Activated T-cell treated with anti-CD3 and anti-CD28 coated beads, Interleukin-2, amount 50 U/mL, for 72 hours (primary cell): Measurements from ENCODE around the gene GSTA5. TPM values are rescaled to one million over a fixed set of nuclear protein-coding genes. Genes with fewer than 3 reads are reported as not detected.
A peak's percentile ranks its signal among the peaks of the same experiment; 100 is the strongest.
"Not testable (repeated sequence)": the region's sequence is repeated elsewhere in the genome, so short reads cannot be mapped to it uniquely, and the experiment has no call there.

Experiments used
- ATAC-seq, 2 donors: fragments of 150-1000 bp; cut with Tn5 transposase; replicated peaks in 1 of 2; 2 replicates each; pipeline ENCODE4 v1.10.0; 2021; ENCODE audit warnings: moderate library complexity in 2 of 2, mild to moderate bottlenecking in 1 of 2
- DNase-seq, 2 donors: peaks; one replicate each; pipeline ENCODE4 v3.0.0; 2021 to 2022; ENCODE audit warnings: mixed read lengths in 1 of 2
- H3K27ac Mint-ChIP-seq: one replicate; pipeline ENCODE4 v1.8.0; 2022; ENCODE audit warnings: mild to moderate bottlenecking, moderate library complexity, mixed read lengths
- H3K27me3 Mint-ChIP-seq: one replicate; pipeline ENCODE4 v1.8.0; 2022; ENCODE audit warnings: low read depth, mixed read lengths
- H3K36me3 Mint-ChIP-seq, 2 donors: one replicate each; pipeline ENCODE4 v1.8.0; 2022; ENCODE audit warnings: mixed read lengths in 2 of 2, mild to moderate bottlenecking in 1 of 2; ENCODE audit not compliant: insufficient read depth in 2 of 2
- H3K4me1 Mint-ChIP-seq: one replicate; pipeline ENCODE4 v1.8.0; 2022; ENCODE audit warnings: low read depth, mixed read lengths
- H3K4me3 Mint-ChIP-seq, 2 donors: one replicate each; pipeline ENCODE4 v1.8.0; 2022; ENCODE audit warnings: mild to moderate bottlenecking in 2 of 2, mixed read lengths in 2 of 2, moderate library complexity in 2 of 2
- H3K9me3 Mint-ChIP-seq, 2 donors: one replicate each; pipeline ENCODE4 v1.8.0; 2022; ENCODE audit warnings: mixed read lengths in 2 of 2
- total RNA-seq, 2 donors: library from RNA; stranded (reverse); gene quantifications; one replicate each; pipeline ENCODE4 v1.2.3, GENCODE V29; 2022

The GSTA5 gene
- total RNA-seq, 2 donors from 2014 or later: not detected

DNA sequence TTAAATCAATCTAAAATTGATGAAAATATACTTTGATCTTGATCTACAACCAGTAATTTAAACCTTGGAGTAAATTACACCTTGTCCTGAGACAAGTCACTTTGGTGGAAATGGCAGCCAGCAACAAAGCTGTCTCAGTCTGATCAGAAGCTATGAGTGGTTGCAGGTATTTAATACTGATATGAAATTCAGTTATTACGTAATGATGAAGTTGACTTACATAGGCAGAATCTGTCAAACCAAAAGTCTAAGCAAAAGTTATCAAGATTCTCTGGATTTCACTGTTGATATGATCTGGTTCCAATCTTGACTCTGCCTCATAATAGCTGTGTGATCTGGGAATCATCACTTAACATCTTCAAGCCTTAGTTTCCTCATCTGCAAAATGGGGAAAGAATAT is 27.6 kb upstream of the GSTA5 start:
- DNase-seq: no peak
- no peak overlapping the region for H3K4me3 Mint-ChIP-seq
- H3K27me3 Mint-ChIP-seq: peaks cover 22% of the 10 kb centered on the region
- no peaks in the 10 kb centered on the region for H3K4me1 Mint-ChIP-seq
- H3K27ac Mint-ChIP-seq: no peak overlapping the region
- no peaks in the 10 kb centered on the region for H3K36me3 Mint-ChIP-seq
- ATAC-seq: no peak
- peaks cover 2 to 3% of the 10 kb centered on the region in 2 donors for H3K9me3 Mint-ChIP-seq

DNA sequence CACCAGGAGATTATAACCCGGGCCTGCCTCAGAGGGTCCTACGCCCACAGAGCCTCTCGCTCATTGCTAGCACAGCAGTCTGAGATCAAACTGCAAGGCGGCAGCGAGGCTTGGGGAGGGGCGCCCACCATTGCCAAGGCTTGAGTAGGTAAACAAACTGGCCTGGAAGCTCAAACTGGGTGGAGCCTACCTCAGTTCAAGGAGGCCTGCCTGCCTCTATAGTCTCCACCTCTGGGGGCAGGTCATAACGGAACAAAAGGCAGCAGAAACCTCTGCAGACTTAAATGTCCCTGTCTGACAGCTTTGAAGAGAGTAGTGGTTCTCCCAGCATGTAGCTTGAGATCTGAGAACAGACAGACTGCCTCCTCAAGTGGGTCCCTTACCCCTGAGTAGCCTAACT is 20.5 kb upstream of the GSTA5 start:
- not testable (repeated sequence) for H3K4me1 Mint-ChIP-seq, H3K27ac Mint-ChIP-seq, DNase-seq, H3K9me3 Mint-ChIP-seq, ATAC-seq, H3K36me3 Mint-ChIP-seq, H3K4me3 Mint-ChIP-seq
- H3K27me3 Mint-ChIP-seq: peaks cover 40% of the 10 kb centered on the region

DNA sequence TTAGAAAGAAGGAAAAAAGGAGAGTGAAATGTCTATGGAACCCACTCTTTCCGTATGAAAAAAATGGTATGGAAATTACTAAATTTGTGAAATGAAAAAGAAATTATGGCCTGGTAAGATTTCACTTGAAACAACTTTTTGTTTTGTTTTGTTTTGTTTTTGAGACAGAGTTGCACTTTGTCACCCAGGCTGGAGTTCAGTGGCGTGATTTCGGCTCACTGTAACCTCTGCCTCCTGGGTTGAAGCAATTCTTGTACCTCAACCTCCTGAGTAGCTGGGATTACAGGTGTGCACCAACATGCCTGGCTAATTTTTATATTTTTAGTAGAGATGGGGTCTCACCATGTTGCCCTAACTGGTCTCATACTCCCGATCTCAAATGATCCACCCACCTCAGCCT is 17.8 kb upstream of the GSTA5 start:
- Mint-ChIP-seq H3K4me3 (no peak overlapping the region), H3K4me1 (no peaks in the 10 kb centered on the region), H3K27me3 (peaks cover 54% of the 10 kb centered on the region), H3K36me3 (no peaks in the 10 kb centered on the region), H3K27ac (no peak overlapping the region), H3K9me3 (no peaks in the 10 kb centered on the region)
- DNase-seq (no peak), ATAC-seq (no peak)

DNA sequence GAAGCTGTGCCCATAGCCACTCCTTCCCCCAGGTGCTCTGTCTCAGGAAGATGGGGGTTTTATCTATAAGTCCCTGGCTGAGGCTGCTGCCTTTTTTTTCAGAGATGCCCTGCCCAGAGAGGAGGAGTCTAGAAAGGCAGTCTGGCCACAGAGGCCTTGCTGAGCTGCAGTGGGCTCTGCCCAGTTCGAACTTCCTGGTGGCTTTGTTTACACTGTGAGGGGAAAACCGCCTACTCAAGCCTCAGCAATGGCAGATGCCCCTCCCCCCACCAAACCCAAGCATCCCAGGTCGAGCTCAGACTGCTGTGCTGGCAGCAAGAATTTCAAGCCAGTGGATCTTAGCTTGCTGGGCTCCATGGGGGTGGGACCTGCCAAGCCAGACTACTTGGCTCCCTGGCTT is 15.5 kb upstream of the GSTA5 start:
- not testable (repeated sequence) for H3K27ac Mint-ChIP-seq
- H3K27me3 Mint-ChIP-seq: peaks cover 62% of the 10 kb centered on the region

DNA sequence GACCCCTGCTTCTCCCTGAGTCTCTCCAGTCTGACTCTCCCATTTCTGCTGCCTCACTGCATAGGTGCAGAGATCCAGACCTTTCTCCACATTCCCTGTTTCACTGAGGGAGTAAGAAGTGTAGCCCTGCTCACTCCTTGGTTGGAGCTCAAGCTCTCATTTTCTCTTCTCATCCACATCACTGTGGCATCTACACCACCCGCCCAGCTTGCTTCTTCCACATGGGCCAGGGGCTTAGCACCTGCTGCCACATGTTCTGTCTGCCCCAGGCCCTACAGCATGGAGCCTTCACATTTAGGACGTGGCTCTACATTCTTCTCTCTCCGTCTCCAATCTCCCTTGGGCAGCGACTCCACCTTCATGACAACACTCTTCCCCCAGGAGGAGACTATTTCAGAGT is 8.5 kb upstream of the GSTA5 start:
- Mint-ChIP-seq H3K9me3 (no peaks in the 10 kb centered on the region), H3K4me1 (no peaks in the 10 kb centered on the region), H3K4me3 (no peak overlapping the region), H3K36me3 (no peaks in the 10 kb centered on the region), H3K27me3 (peaks cover 46% of the 10 kb centered on the region), H3K27ac (no peak overlapping the region)
- ATAC-seq (no peak), DNase-seq (no peak)

More for the DNA sequence above, 15.5 kb upstream of the GSTA5 start:
- not testable (repeated sequence) for H3K36me3 Mint-ChIP-seq, ATAC-seq, H3K4me1 Mint-ChIP-seq, H3K4me3 Mint-ChIP-seq, DNase-seq, H3K9me3 Mint-ChIP-seq

DNA sequence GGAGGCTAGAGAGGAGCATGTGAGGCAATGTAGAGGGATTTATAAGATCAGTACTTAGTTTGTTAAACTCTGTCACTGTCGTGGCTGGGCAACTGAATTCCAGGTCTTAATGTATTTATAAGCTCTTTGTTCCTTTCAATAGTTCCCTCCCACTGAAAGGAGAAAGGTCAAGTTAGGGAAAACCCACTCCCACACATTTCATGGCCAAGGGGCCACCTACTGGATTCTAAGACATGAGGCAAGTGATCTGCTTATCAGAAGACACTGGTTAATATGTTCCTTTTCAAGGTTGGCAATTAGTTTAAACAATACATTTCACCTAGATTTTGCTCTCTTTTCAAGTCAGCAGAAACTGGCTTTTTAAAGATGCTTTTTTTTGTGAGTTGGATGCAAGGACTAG is 5.4 kb upstream of the GSTA5 start:
- ATAC-seq (no peak), DNase-seq (no peak)
- H3K27me3 Mint-ChIP-seq: peaks cover 30% of the 10 kb centered on the region
- no peak overlapping the region for H3K27ac Mint-ChIP-seq
- no peaks in the 10 kb centered on the region for H3K4me1 Mint-ChIP-seq
- H3K4me3 Mint-ChIP-seq: no peak overlapping the region
- H3K9me3 Mint-ChIP-seq: no peaks in the 10 kb centered on the region
- no peaks in the 10 kb centered on the region for H3K36me3 Mint-ChIP-seq

DNA sequence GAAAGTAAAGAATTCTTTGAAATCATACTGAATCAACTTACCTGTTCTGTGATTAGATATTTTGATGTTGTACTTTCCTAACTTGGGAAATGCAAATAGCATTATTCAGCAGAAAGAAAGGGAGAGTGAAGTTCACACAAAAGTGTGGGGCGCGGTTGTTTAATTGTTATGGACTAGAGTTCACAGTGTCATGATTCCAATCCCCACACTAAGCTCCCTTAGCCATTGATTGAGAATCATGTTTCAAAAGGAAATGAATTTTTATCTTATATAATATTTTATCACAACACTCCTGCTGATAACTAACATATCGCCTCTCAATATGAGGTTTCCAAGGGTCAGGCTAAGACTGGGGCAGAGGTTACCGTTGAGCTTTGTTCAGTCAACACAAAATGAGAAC is 3.0 kb upstream of the GSTA5 start:
- peaks cover 10% of the 10 kb centered on the region for H3K4me1 Mint-ChIP-seq
- H3K9me3 Mint-ChIP-seq: no peaks in the 10 kb centered on the region
- H3K27me3 Mint-ChIP-seq: peaks cover 36% of the 10 kb centered on the region
- H3K27ac Mint-ChIP-seq: no peak overlapping the region
- H3K36me3 Mint-ChIP-seq: no peaks in the 10 kb centered on the region
- H3K4me3 Mint-ChIP-seq: no peak overlapping the region
- no peak for ATAC-seq
- no peak for DNase-seq

DNA sequence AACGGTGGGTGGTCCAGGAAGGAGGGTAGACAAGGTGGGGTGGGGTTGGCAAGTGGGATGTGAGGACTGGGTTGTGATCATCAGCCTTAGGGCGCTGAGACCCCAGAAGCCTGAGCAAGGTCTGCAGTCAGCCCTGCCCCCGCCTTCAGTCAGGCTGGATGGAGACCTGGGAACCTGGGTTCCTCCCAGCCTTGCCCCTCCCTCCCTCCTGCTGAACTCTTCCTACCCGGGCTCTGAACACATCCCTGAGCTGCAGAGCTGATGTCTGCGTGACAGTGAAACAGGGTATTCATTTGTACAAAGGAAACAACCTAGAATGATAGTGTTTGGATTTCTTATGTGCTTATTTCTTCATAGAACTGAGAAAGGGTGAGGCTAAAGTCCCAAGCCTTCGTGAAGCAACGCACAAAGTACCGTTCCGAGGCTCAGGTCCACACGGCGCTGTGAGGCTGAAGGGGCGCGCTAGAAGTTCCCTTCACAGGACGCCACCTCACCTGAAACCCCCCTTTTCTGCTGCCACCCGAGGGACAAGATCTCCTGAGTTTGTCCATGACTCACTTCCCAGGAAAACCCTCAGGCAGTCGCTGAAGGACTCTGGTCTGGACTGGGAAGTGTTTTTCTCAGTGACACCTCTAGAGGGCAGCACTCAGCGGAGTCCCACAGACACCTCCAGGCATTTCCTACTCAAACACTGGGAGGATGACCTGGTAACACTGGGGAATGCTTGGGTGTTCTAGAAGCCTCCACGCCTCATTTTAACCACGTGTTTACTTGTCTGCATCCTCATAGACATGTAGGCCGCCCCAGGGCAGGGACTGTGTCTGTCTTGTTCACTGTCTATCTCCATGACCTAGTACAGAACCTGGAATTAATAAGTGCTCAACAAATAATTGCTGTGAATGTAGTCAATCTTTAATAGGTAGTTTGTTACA is 1.2 kb downstream of the GSTA5 start:
- no peak overlapping the region for H3K4me3 Mint-ChIP-seq
- no peak overlapping the region for H3K27ac Mint-ChIP-seq
- no peaks in the 10 kb centered on the region for H3K9me3 Mint-ChIP-seq
- peaks cover 45% of the 10 kb centered on the region for H3K27me3 Mint-ChIP-seq
- ATAC-seq: peak; percentile 69 to 71
- no peaks in the 10 kb centered on the region for H3K36me3 Mint-ChIP-seq
- peak; percentile 49 to 60 for DNase-seq
- peaks cover 10% of the 10 kb centered on the region for H3K4me1 Mint-ChIP-seq

DNA sequence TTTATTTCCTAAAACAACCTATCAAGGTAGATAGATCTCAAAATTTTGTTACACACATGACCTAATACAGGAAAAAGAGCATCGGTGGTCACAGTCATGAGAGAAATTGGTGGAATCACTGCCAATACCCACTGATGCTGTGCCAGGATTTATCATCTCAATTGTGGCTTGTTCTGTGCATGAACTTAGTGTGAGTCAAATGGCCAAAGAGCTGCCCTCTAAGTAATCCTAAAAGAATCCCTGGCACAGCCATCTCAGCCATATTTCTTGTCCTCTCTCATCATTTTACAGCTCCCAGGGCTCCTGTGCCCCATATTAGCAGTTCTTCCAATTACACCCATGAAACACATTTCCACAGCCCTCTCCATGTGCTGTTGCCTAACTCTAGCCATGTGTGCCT is 6.1 kb downstream of the GSTA5 start:
- H3K9me3 Mint-ChIP-seq: no peaks in the 10 kb centered on the region
- DNase-seq (no peak), ATAC-seq (no peak)
- H3K27me3 Mint-ChIP-seq: peaks cover 47% of the 10 kb centered on the region
- H3K27ac Mint-ChIP-seq: no peak overlapping the region
- peaks cover 3% of the 10 kb centered on the region for H3K4me1 Mint-ChIP-seq
- no peaks in the 10 kb centered on the region for H3K36me3 Mint-ChIP-seq
- H3K4me3 Mint-ChIP-seq: no peak overlapping the region

DNA sequence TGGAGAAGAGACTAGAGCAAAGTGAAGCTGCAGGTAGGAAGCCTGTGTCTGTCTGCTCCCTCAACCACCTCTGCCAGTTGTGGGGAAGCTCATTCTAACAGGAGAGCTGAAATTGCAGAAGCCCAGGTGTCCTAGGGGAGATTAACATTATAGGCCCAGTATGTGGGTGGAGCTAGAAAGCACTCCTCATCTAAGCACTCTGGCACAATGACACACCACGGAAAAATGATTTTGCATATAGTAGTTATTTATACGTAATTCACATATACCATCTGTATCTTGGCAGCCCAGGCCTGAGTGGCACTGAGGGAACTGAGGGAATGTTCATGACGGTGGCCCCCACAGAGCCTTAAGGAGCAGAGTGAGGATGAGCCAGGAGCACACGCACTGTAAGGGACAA is 9.7 kb downstream of the GSTA5 start:
- not testable (repeated sequence) for H3K4me1 Mint-ChIP-seq, H3K9me3 Mint-ChIP-seq, H3K27ac Mint-ChIP-seq, H3K4me3 Mint-ChIP-seq, DNase-seq, H3K36me3 Mint-ChIP-seq, ATAC-seq
- peaks cover 23% of the 10 kb centered on the region for H3K27me3 Mint-ChIP-seq

DNA sequence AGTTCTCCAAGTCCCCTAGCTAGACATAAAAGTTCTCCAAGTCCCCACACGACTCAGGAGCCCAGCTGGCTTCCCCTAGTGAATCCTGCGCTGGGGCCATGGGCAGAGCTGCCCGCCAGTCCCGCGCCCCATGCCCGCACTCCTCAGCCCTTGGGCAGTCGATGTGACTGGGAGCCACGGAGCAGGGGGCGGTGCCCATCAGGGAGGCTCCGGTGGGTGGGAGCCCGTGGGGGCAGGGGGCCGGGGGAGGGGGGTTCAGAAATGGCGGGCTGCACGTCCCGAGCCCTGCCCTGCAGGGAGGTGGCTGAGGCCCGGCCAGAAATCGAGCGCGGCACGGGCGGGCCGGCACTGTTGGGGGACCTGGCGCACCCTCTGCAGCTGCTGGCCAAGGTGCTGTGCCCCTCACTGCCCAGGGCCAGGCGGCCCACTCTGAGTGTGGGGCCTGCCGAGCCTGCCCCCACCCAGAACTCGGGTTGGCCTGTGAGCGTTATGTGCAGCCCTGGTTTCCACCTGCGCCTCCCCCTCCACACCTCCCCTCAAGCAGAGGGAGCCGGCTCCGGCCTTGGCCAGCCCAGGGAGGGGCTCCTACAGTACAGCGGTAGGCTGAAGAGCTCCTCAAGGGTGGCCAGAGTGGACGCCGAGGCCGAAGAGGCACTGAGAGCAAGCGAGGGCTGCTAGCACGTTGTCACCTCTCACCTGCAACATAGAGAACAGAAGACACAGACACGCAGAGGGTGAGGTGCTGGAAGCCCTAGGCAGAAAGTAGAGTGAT is 11.4 kb downstream of the GSTA5 start:
- DNase-seq (no peak), ATAC-seq (no peak)
- Mint-ChIP-seq H3K4me1 (no peaks in the 10 kb centered on the region), H3K36me3 (no peaks in the 10 kb centered on the region), H3K4me3 (no peak overlapping the region), H3K27ac (no peak overlapping the region), H3K27me3 (peaks cover 14% of the 10 kb centered on the region), H3K9me3 (no peaks in the 10 kb centered on the region)

DNA sequence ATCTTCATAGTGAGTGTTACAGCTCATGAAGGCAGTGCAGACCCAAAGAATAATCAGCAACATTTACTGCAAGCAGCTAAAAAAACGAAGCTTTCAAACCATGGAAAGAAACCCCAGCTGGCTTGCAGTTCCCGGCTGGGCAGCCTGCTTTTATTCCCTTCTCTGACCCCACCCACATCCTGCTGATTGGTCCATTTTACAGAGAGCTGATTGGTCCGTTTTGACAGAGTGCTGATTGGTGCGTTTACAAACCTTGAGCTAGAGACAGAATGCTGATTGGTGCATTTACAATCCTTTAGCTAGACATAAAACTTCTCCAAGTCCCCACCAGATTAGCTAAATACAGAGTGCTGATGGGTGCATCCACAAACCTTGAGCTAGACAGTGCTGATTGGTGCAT is 12.0 kb downstream of the GSTA5 start:
- ATAC-seq, H3K27ac Mint-ChIP-seq, H3K4me3 Mint-ChIP-seq, H3K4me1 Mint-ChIP-seq, DNase-seq, H3K36me3 Mint-ChIP-seq, H3K27me3 Mint-ChIP-seq, H3K9me3 Mint-ChIP-seq: not testable (repeated sequence)

DNA sequence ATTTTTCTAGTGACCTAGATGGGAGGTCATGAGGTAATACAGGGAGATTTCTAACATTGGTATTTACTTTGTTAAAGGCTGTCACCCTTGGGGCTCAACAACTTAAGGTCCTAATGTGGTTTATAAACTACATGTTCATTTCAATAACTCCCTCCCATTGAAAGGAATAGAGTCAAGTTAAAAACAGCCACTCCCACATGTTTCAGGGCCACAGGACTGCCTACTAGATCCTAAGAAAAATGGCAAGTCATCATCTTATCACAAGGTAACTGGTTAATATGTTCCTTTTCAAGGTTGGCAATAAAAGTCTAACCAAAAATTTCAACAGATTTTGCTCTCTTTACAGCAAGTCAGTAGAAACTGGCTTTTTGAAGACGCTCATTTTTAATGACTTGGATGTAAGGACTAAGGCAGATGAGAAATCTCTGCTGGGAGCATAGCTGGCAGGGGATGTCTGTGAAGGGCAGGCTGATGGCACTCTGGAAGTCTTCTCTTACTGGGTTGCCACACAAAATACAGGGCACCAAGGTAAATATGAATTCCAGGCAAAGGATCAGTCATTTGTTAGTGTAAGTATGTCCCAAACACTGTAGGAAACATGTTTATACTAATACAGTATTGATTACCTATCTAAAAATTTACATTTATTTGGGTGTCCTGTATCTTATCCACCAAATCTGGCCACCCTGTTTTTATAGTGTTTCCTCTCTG is 13.4 kb downstream of the GSTA5 start:
- ATAC-seq, H3K36me3 Mint-ChIP-seq, H3K4me1 Mint-ChIP-seq, DNase-seq, H3K9me3 Mint-ChIP-seq, H3K27me3 Mint-ChIP-seq, H3K27ac Mint-ChIP-seq, H3K4me3 Mint-ChIP-seq: not testable (repeated sequence)
